GM10248 (cell line): Measurements from ENCODE around the gene NLGN1.

Source experiments
- CTCF ChIA-PET: fragments of 300-600 bp; sonication (Branson Sonifier 250); formaldehyde crosslinking; extraction: SDS; loops from one replicate; lab custom pipeline; 2021; ENCODE audit warnings: antibody characterized with exemption; lab: Yijun Ruan, JAX
- POLR2A ChIA-PET: fragments of 350-650 bp; sonication (Branson Sonifier 250); formaldehyde crosslinking; extraction: SDS; loops from one replicate; lab custom pipeline; 2020; ENCODE audit warnings: antibody characterized with exemption; lab: Yijun Ruan, JAX
- DNase-seq: peaks from one replicate; pipeline ENCODE4 v3.0.0; 2012; ENCODE audit errors: extremely low spot score
- CTCF ChIP-seq: IDR thresholded peaks from 2 replicates; pipeline ENCODE4 v1.5.1; 2012; ENCODE audit warnings: mild to moderate bottlenecking, low read depth; ENCODE audit errors: extremely low read depth, missing control alignments, control extremely low read depth

The NLGN1 gene

GRCh38 chr3:173734473-173734872, 336.9 kb downstream of the NLGN1 start:
- ChIA-PET POLR2A (no interaction called here), CTCF (interaction anchor here (1.2 kb wide), 1 partner anchor 13 kb away, joined by 3 read pairs; no protein-coding TSS in a partner anchor)
- TF ChIP-seq CTCF: no peak
- no peak for DNase-seq

- CTCF ChIA-PET: no interaction called here
- POLR2A ChIA-PET: no interaction called here
- DNase-seq: no peak
- no peak for TF ChIP-seq CTCF
These were observed 337.4 kb downstream of the NLGN1 start for GRCh38 chr3:173734895-173735294.

GRCh38 chr3:173735841-173736240, 338.3 kb downstream of the NLGN1 start:
- POLR2A ChIA-PET: no interaction called here
- CTCF ChIA-PET: no interaction called here
- no peak for DNase-seq
- no peak for TF ChIP-seq CTCF

- ChIA-PET CTCF (no interaction called here), POLR2A (no interaction called here)
- no peak for TF ChIP-seq CTCF
- DNase-seq: no peak
These were observed 339.7 kb downstream of the NLGN1 start for GRCh38 chr3:173737167-173737808.

GRCh38 chr3:173739726-173740125, 342.2 kb downstream of the NLGN1 start:
- DNase-seq: no peak
- ChIA-PET CTCF (interaction anchor here (0.8 kb wide), 1 partner anchor 21 kb away, joined by 3 read pairs; no protein-coding TSS in a partner anchor), POLR2A (no interaction called here)
- TF ChIP-seq CTCF: no peak

GRCh38 chr3:173742491-173742890, 344.9 kb downstream of the NLGN1 start:
- TF ChIP-seq CTCF: no peak
- ChIA-PET CTCF (interaction anchor here (1.3 to 1.4 kb wide), 2 partner anchors 9 to 13 kb away, joined by 3 to 4 read pairs; no protein-coding TSS in a partner anchor), POLR2A (no interaction called here)
- DNase-seq: no peak
